Chondrocyte (in vitro differentiated cells): Measurements from ENCODE around the gene SLC13A3. TPM values are rescaled to one million over a fixed set of nuclear protein-coding genes. Genes with fewer than 3 reads are reported as not detected.
"Not testable (repeated sequence)": the region's sequence is repeated elsewhere in the genome, so short reads cannot be mapped to it uniquely, and the experiment has no call there.

ENCODE experiments used
- DNase-seq: peaks from one replicate; pipeline ENCODE4 v3.0.0; 2021; ENCODE audit warnings: mixed read lengths, low spot score
- H3K27ac Mint-ChIP-seq: one replicate; pipeline ENCODE4 v1.8.0; 2021; ENCODE audit warnings: mild to moderate bottlenecking, moderate library complexity, mixed read lengths; ENCODE audit not compliant: unreplicated experiment
- H3K27me3 Mint-ChIP-seq: 2 replicates; pipeline ENCODE4 v1.8.0; 2021; ENCODE audit warnings: low read depth, mixed read lengths
- H3K36me3 Mint-ChIP-seq: 2 replicates; pipeline ENCODE4 v1.8.0; 2021; ENCODE audit warnings: low read depth, mixed read lengths
- H3K4me1 Mint-ChIP-seq: 2 replicates; pipeline ENCODE4 v1.8.0; 2021; ENCODE audit warnings: low read depth, mild to moderate bottlenecking, mixed read lengths
- H3K4me3 Mint-ChIP-seq: one replicate; pipeline ENCODE4 v1.8.0; 2021; ENCODE audit warnings: mild to moderate bottlenecking, moderate library complexity, mixed read lengths; ENCODE audit not compliant: unreplicated experiment
- H3K9me3 Mint-ChIP-seq: 2 replicates; pipeline ENCODE4 v1.8.0; 2021; ENCODE audit warnings: low read depth, mixed read lengths
- total RNA-seq: library from RNA; stranded (reverse); gene quantifications from 3 replicates; pipeline ENCODE4 v1.2.1, GENCODE V29; 2021
- TF ChIP-seq, protein P1 (sequence below): fragments of 200-600 bp; sonication (generic); IDR thresholded peaks from 2 replicates; pipeline ENCODE4 v1.5.0; 2021; ENCODE audit warnings: antibody characterized with exemption, mild to moderate bottlenecking, moderate library complexity

SLC13A3 gene
- total RNA-seq, 1 donor from 2014 or later: 2.5 TPM

DNA sequence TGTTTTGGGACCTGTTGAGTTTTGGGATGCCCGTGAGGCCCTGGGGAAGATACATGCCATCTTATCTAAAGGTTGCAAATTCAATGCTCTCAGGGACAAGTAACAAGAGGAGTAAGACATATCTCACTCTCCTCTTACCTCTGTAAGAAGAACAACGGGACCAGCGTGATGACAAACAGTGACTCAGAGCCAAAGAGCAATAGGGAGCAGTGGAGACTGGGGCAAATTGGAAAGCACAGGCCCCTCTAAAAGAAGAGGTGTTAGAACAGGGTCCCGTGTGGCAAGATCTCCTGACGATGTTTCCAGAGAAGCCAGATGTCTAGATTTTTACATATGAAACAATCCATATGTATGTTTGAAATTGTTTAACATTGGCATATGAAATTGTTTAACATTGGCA lies 26.3 kb upstream of the SLC13A3 start:
- no peaks in the 10 kb centered on the region for H3K27me3 Mint-ChIP-seq
- H3K4me1 Mint-ChIP-seq: peaks cover 14% of the 10 kb centered on the region
- H3K9me3 Mint-ChIP-seq: no peaks in the 10 kb centered on the region
- peaks cover 3% of the 10 kb centered on the region for H3K36me3 Mint-ChIP-seq
- H3K27ac Mint-ChIP-seq: no peak overlapping the region
- H3K4me3 Mint-ChIP-seq: no peak overlapping the region
- TF ChIP-seq, protein P1, sequence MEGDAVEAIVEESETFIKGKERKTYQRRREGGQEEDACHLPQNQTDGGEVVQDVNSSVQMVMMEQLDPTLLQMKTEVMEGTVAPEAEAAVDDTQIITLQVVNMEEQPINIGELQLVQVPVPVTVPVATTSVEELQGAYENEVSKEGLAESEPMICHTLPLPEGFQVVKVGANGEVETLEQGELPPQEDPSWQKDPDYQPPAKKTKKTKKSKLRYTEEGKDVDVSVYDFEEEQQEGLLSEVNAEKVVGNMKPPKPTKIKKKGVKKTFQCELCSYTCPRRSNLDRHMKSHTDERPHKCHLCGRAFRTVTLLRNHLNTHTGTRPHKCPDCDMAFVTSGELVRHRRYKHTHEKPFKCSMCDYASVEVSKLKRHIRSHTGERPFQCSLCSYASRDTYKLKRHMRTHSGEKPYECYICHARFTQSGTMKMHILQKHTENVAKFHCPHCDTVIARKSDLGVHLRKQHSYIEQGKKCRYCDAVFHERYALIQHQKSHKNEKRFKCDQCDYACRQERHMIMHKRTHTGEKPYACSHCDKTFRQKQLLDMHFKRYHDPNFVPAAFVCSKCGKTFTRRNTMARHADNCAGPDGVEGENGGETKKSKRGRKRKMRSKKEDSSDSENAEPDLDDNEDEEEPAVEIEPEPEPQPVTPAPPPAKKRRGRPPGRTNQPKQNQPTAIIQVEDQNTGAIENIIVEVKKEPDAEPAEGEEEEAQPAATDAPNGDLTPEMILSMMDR: no peak
- no peak for DNase-seq

DNA sequence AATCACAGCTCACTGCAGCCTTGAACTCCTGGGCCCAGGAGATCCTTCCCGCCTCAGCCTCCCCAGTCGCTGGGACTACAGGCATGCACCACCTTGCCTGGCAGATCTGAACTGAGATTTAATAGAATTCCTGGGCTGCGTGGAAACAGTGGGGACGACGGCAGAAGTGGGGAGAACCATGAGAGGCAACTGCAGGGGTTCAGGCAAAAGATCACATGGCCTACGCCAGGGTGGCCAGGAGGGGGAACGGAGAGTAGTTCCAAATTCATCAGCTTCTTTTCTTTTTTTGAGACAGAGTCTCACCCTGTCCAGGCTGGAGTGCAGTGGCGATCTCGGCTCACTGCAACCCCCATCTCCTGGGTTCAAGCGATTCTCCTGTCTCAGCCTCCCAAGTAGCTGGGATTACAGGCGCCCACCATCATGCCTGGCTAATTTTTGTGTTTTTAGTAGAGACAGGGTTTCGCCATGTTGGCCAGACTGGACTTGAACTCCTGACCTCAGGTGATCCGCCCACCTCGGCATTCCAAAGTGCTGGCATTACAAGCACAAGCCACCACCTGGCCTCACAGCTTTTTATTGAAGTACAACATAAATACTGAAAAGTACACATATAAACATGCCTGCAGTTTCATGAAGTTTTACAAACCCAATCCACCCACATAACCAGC lies 25.5 kb upstream of the SLC13A3 start:
- H3K27ac Mint-ChIP-seq, DNase-seq, H3K27me3 Mint-ChIP-seq, H3K9me3 Mint-ChIP-seq, H3K36me3 Mint-ChIP-seq, H3K4me3 Mint-ChIP-seq: not testable (repeated sequence)
- H3K4me1 Mint-ChIP-seq: peaks cover 10% of the 10 kb centered on the region

DNA sequence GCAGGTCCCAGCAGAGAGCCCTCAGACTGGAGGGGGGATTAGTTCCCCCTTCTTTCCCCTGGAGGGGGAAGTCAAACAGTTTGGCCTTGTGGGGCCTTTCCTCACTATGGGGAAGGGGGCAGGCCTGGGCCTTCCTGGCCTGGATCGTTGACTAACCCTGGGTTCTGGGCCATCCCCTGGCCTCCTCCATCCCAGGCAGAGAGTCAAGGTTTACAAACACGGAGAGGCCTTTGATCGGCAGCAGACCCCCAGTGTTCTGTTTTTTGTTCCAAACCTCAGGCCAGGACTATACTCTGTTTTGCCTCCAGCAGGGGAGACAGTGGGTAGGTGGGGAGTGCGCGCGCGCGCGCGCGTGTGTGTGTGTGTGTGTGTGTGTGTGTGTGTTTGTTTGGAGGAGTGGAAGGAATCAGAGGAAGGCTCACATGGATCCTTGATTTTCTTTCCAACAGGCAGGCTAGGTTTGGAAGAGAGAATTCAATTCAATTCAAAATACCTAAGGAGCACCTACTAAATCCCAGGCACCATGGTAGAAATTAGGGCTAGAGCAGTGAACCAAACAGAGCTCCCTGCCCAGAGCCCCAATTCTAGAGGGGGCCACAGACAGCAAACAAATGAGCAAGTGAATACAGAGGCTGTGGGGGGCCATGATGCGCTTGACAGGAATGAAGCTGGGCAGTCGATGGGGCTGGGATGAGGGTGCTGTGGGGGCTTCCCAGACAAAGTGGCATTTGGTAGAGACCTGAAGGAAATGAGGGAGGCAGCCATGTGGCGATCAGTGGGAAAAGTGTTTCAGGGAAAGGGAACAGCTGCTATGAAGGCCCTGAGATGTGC lies 23.2 kb upstream of the SLC13A3 start:
- Mint-ChIP-seq H3K9me3 (peaks cover 16% of the 10 kb centered on the region), H3K4me3 (no peak overlapping the region), H3K36me3 (peaks cover 6% of the 10 kb centered on the region), H3K4me1 (peaks cover 10% of the 10 kb centered on the region), H3K27ac (no peak overlapping the region), H3K27me3 (no peaks in the 10 kb centered on the region)
- TF ChIP-seq, protein P1: no peak
- DNase-seq: no peak

DNA sequence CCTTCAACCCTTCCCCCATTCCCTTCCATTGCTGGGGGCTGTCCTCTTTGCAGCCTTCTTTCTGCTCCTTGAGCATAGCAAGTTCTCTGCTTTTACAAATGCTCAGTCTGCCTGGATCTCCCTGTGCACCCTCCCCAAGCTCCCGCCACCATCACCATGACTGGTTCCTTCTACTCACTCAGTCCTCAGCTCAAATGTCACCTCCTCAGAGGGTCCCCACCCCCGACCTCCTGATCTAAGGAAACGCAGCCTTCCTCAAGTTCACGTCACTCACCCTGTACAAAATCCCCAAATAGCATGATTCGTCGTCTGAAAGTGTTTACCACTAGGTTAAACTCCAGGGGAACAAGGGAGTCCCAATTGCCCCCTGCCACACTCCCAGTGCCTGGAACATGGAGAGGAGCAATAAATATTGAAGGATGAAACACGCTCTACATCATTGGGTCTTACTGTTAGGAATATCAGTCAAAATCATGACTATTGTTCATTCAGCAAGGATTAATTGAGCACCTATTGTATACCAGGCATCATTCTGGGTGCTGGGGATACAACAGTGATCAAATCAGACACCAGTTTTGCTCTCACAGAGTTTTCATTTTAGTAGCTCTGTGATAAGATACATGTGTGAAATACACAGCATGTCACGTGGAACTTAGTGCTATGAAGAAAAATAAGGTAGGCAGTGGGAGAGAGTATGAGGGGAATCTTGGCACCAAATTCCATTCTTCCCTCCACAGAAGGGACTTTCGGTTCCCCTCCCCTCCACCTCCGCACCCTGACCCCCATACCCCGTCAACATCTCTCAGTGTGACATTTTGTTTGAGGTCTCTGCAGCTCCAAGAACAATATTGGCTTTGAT lies 22.4 kb upstream of the SLC13A3 start:
- H3K4me3 Mint-ChIP-seq: no peak overlapping the region
- peaks cover 20% of the 10 kb centered on the region for H3K9me3 Mint-ChIP-seq
- no peaks in the 10 kb centered on the region for H3K27me3 Mint-ChIP-seq
- H3K36me3 Mint-ChIP-seq: peaks cover 10% of the 10 kb centered on the region
- H3K27ac Mint-ChIP-seq: no peak overlapping the region
- TF ChIP-seq, protein P1: no peak
- no peak for DNase-seq
- H3K4me1 Mint-ChIP-seq: peaks cover 10% of the 10 kb centered on the region

DNA sequence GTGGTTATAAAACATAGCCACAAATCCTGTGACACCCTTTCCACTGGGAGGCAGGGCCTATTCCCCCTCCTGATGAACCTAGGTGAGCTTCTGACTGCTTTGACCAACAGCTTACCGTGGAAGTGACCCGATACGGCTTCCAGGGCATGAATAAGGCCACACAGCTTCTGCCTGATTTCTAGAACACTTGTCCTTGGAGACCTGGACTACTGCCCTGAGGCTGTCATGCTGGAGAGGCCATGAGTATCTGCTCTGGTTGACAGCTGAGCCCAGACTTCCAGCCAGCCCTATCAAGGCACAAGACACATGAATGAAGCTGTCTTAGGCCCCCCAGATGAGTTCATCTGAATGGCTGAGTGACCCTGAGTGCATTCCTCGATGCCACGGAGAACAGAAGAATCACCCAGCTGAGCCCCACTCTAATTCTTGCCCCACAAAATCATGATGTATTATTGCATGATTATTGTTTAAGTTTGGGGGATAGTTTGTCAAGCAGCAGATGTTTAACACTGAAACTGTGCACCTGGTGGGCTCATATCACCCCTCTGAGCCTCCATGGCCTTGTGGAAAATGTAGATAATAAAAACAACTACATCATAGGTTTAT lies 21.4 kb upstream of the SLC13A3 start:
- no peaks in the 10 kb centered on the region for H3K27me3 Mint-ChIP-seq
- TF ChIP-seq, protein P1: no peak
- no peak overlapping the region for H3K27ac Mint-ChIP-seq
- no peak overlapping the region for H3K4me3 Mint-ChIP-seq
- peaks cover 20% of the 10 kb centered on the region for H3K9me3 Mint-ChIP-seq
- peaks cover 10% of the 10 kb centered on the region for H3K4me1 Mint-ChIP-seq
- no peak for DNase-seq
- H3K36me3 Mint-ChIP-seq: peaks cover 15% of the 10 kb centered on the region
